ENCODE data around the gene PTGER2.

- TF ChIP-seq, protein P1, sequence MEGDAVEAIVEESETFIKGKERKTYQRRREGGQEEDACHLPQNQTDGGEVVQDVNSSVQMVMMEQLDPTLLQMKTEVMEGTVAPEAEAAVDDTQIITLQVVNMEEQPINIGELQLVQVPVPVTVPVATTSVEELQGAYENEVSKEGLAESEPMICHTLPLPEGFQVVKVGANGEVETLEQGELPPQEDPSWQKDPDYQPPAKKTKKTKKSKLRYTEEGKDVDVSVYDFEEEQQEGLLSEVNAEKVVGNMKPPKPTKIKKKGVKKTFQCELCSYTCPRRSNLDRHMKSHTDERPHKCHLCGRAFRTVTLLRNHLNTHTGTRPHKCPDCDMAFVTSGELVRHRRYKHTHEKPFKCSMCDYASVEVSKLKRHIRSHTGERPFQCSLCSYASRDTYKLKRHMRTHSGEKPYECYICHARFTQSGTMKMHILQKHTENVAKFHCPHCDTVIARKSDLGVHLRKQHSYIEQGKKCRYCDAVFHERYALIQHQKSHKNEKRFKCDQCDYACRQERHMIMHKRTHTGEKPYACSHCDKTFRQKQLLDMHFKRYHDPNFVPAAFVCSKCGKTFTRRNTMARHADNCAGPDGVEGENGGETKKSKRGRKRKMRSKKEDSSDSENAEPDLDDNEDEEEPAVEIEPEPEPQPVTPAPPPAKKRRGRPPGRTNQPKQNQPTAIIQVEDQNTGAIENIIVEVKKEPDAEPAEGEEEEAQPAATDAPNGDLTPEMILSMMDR (conservative IDR thresholded peaks at IDR 0.05 in 1 of 2, IDR thresholded peaks at IDR 0.05 in 1 of 2; ENCODE audit: low read depth in 1 of 2, low read length in 2 of 2), result no peak
- no peak for TF ChIP-seq EZH2 (IDR thresholded peaks at IDR 0.05; ENCODE audit: low read length, missing control alignments)
Observed at GRCh38 chr14:52286661-52287649, 27.2 kb upstream of the PTGER2 start.
